ENCODE results near the gene CD6.

Gene CD6

DNA sequence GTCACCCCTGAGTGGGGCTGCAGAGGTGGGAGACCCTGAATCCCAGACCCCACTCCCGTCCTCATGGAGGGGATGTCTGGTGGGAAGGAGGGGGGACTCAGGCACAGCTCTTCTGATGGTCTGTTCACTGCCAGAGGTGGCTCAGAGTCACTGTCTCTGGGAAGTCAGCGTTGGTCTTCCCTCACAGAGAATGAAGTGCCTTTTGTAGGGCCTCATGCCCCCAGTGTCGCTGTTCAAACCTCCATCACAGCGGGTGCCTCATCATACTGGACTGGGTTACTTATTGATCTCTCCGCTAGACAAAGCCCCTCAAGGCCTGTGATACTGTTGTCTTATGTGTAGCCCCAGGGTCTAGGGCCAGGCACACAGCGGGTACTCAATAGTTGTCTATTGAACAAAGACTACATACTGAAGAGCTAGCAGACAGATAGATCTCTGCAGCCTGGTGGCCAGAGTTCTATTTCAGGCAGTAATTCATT is 41.3 kb downstream of the CD6 start:
- H3K27ac ChIP-seq (ENCODE audit: extremely low read depth, low read depth, low read length): no peak overlapping the region
- no peak for TF ChIP-seq ZNF529 (tag by site-specific recombination; IDR thresholded peaks at IDR 0.05; ENCODE audit: insufficient replicate concordance)
- TF ChIP-seq TCF7L2 (IDR thresholded peaks at IDR 0.05; ENCODE audit: borderline replicate concordance, low read depth, low read length): no peak
- no peak for TF ChIP-seq ZFP3 (tag by site-specific recombination; IDR thresholded peaks at IDR 0.05; ENCODE audit: low read depth)
- TF ChIP-seq ZNF148 (tag by site-specific recombination; IDR thresholded peaks at IDR 0.05; ENCODE audit: borderline replicate concordance): no peak
- TF ChIP-seq, protein P1, sequence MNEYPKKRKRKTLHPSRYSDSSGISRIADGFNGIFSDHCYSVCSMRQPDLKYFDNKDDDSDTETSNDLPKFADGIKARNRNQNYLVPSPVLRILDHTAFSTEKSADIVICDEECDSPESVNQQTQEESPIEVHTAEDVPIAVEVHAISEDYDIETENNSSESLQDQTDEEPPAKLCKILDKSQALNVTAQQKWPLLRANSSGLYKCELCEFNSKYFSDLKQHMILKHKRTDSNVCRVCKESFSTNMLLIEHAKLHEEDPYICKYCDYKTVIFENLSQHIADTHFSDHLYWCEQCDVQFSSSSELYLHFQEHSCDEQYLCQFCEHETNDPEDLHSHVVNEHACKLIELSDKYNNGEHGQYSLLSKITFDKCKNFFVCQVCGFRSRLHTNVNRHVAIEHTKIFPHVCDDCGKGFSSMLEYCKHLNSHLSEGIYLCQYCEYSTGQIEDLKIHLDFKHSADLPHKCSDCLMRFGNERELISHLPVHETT (tag by site-specific recombination; IDR thresholded peaks at IDR 0.05): no peak
- TF ChIP-seq ZNF146 (tag by site-specific recombination; IDR thresholded peaks at IDR 0.05): no peak
- TF ChIP-seq, protein P2, sequence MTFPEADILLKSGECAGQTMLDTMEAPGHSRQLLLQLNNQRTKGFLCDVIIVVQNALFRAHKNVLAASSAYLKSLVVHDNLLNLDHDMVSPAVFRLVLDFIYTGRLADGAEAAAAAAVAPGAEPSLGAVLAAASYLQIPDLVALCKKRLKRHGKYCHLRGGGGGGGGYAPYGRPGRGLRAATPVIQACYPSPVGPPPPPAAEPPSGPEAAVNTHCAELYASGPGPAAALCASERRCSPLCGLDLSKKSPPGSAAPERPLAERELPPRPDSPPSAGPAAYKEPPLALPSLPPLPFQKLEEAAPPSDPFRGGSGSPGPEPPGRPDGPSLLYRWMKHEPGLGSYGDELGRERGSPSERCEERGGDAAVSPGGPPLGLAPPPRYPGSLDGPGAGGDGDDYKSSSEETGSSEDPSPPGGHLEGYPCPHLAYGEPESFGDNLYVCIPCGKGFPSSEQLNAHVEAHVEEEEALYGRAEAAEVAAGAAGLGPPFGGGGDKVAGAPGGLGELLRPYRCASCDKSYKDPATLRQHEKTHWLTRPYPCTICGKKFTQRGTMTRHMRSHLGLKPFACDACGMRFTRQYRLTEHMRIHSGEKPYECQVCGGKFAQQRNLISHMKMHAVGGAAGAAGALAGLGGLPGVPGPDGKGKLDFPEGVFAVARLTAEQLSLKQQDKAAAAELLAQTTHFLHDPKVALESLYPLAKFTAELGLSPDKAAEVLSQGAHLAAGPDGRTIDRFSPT (tag by site-specific recombination; IDR thresholded peaks at IDR 0.05): no peak
- no peak for TF ChIP-seq ZNF350 (tag by site-specific recombination; IDR thresholded peaks at IDR 0.05)
- no peak for TF ChIP-seq ZNF792 (tag by site-specific recombination; IDR thresholded peaks at IDR 0.05)
- no peak for TF ChIP-seq KLF9 (tag by site-specific recombination; IDR thresholded peaks at IDR 0.05; ENCODE audit: low read depth)
- TF ChIP-seq ZNF837 (tag by site-specific recombination; IDR thresholded peaks at IDR 0.05): no peak
- no peak for TF ChIP-seq ZFP37 (tag by site-specific recombination; IDR thresholded peaks at IDR 0.05)
- no peak for TF ChIP-seq OSR2 (tag by site-specific recombination; IDR thresholded peaks at IDR 0.05)
- TF ChIP-seq ZNF791 (tag by site-specific recombination; IDR thresholded peaks at IDR 0.05): no peak
- no peak for TF ChIP-seq ZNF510 (tag by site-specific recombination; IDR thresholded peaks at IDR 0.05; ENCODE audit: insufficient replicate concordance)
- no peaks in the 10 kb centered on the region for H3K4me1 ChIP-seq (ENCODE audit: control insufficient read depth, insufficient read depth, low read length)
- H3K36me3 ChIP-seq (ENCODE audit: control insufficient read depth in 2 of 2, insufficient read depth in 1 of 2, low read length in 2 of 2): no peaks in the 10 kb centered on the region
- H3K4me3 ChIP-seq (ENCODE audit: low read depth, low read length): no peak overlapping the region
- CTCF ChIA-PET: interaction anchor here (0.6 kb wide), 1 partner anchor 626 kb away, joined by 4 read pairs; no protein-coding TSS in a partner anchor
- H3K9me3 ChIP-seq (ENCODE audit: control insufficient read depth, insufficient read depth, low read depth, low read length): no peaks in the 10 kb centered on the region
- POLR2A ChIA-PET: no interaction called here

DNA sequence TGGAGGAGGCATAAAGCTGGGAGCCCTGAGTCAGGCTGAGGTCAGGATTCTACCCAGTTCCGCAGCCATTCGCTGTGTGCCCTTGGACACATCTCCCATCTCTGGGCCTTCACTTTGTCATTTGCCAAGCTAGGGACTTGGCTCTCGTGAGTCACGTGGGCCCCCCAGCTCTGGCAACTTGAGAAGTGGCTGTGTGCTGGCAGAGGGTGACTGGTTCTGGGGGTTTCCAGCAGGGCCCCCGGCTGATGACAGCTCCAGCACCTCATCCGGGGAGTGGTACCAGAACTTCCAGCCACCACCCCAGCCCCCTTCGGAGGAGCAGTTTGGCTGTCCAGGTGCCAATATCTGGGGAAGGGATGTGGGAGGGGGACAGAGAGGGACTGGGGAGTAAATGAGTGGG is 46.6 kb downstream of the CD6 start:
- no peak overlapping the region for H3K4me3 ChIP-seq (ENCODE audit: low read depth, low read length)
- TF ChIP-seq ZXDB (tag by site-specific recombination; IDR thresholded peaks at IDR 0.05) (no peak), RBAK (tag by site-specific recombination; IDR thresholded peaks at IDR 0.05) (no peak), ZNF274 (IDR thresholded peaks at IDR 0.05; ENCODE audit: low read length) (no peak), ZNF274 (tag by site-specific recombination; IDR thresholded peaks at IDR 0.05; ENCODE audit: borderline replicate concordance) (no peak), ZNF660 (tag by site-specific recombination; IDR thresholded peaks at IDR 0.05) (no peak), ZSCAN30 (tag by site-specific recombination; IDR thresholded peaks at IDR 0.05) (no peak), ZNF701 (tag by site-specific recombination; IDR thresholded peaks at IDR 0.05) (no peak), TCF7L2 (IDR thresholded peaks at IDR 0.05; ENCODE audit: borderline replicate concordance, low read depth, low read length) (no peak), EGR2 (tag by site-specific recombination; IDR thresholded peaks at IDR 0.05; ENCODE audit: low read depth) (no peak), ZNF37A (tag by site-specific recombination; IDR thresholded peaks at IDR 0.05) (no peak), ZNF624 (tag by site-specific recombination; IDR thresholded peaks at IDR 0.05) (no peak), ZSCAN4 (tag by site-specific recombination; IDR thresholded peaks at IDR 0.05) (no peak)
- no peak overlapping the region for H3K27ac ChIP-seq (ENCODE audit: extremely low read depth, low read depth, low read length)
- H3K4me1 ChIP-seq (ENCODE audit: control insufficient read depth, insufficient read depth, low read length): no peaks in the 10 kb centered on the region
- ChIA-PET POLR2A (no interaction called here), CTCF (interaction anchor here (0.6 to 0.8 kb wide), 3 partner anchors 9 to 169 kb away, joined by 3 to 4 read pairs (median 3); no protein-coding TSS in a partner anchor)
- no peaks in the 10 kb centered on the region for H3K36me3 ChIP-seq (ENCODE audit: control insufficient read depth in 2 of 2, insufficient read depth in 1 of 2, low read length in 2 of 2)
- no peaks in the 10 kb centered on the region for H3K9me3 ChIP-seq (ENCODE audit: control insufficient read depth, insufficient read depth, low read depth, low read length)

Data from HEK293 (cell line).